HL-60/S4 treated with retinoic acid at 250 ng/mL for 4 days and 3 days (cell line): ENCODE data around the gene CCNI.
"Not testable (repeated sequence)": the region's sequence is repeated elsewhere in the genome, so short reads cannot be mapped to it uniquely, and the experiment has no call there.

ENCODE experiments used
- in situ Hi-C: fragments of 300-500 bp; cut with MboI; formaldehyde crosslinking; loops from 2 replicates; pipeline ENCODE4 v1.7.0; 2022; ENCODE audit warnings: low sequenced_read_pairs

CCNI gene

DNA sequence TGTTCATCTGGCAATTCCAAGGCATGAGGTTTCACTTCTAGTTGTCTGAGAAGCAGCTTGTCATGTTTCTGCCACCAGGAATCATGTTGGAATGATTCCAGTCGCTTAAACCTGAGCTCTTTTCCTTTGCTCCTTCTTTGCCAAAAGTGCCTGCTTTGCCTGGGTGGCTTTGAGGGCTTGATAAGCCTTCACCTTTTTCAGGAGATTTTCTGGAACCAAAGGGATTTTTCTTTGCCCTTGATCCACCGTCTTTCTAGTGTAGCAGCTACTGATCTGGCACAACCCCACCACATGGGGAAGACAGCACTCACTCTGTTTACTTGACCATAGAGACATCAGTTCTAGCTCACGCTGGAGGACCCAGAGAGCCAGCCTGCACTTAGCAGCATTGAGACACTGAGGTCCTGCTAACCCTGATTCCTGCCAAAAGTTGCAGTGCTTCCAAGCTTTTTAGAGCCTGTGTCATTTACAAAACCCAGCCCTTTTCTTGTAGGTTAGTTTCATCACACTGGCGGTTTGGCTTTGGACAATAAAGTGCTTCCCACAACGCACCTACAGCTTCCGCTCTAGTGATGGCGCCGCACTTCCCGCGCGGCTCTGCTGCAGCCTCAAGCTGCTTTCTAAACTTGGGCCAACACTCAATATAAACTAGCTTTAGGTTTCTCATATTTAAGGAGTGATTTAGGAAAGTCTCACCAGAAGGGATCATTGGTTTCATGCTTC is 7.3 kb upstream of the CCNI start:
- in situ Hi-C loops = no loop called here

DNA sequence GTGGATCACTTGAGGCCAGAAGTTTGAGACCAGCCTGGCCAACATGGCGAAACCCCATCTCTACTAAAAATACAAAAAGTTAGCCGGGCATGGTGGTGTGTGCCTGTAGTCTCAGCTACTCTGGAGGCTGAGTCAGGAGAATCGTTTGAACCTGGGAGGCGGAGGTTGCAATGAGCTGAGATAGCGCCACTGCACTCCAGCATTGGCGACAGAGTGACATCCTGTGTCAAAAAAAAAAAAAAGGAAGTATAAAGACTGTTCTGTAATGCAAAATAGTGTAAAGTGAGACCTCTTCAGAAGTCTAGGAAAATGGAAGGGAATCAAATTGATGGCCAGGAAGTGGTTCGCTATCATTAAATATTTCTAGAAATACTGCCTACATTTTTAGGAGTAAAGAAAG is 5.0 kb upstream of the CCNI start:
- in situ Hi-C loops = not testable (repeated sequence)

DNA sequence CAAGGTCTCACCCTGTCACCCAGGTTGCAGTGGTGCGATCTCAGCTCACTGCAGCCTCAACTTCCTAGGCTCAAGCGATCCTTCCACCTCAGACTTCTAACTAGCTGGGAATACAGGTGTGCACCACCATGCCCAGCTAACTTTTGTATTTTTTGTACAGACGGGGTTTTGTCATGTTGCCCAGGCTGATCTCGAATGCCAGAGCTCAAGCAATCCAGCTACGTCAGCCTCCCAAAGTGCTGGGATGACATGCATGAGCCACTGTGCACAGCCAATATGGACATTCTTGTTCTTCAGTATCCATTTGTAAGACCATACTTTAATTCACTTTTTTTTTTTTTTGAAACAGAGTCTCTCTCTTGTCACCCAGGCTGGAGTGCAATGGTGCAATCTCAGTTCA is 3.5 kb upstream of the CCNI start:
- in situ Hi-C loops = no loop called here

DNA sequence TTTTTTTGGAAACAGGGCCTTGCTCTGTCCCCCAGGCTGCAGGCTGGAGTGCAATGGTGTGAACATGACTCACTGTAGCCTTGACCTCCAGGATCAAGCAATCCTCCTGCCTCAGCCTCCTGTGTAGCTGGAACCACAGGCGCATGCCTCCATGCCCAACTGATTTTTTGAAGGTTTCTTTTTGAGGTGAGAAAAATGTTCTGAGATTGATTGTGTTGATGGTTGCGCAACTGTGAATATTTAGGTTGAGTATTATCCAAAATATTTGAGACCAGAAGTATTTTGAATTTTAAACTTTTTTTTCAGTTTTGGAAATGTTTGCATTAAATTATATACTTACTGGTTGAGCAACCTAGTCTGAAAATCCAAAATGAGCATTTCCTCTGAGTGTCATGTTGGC is 2.6 kb upstream of the CCNI start:
- in situ Hi-C loops = no loop called here

DNA sequence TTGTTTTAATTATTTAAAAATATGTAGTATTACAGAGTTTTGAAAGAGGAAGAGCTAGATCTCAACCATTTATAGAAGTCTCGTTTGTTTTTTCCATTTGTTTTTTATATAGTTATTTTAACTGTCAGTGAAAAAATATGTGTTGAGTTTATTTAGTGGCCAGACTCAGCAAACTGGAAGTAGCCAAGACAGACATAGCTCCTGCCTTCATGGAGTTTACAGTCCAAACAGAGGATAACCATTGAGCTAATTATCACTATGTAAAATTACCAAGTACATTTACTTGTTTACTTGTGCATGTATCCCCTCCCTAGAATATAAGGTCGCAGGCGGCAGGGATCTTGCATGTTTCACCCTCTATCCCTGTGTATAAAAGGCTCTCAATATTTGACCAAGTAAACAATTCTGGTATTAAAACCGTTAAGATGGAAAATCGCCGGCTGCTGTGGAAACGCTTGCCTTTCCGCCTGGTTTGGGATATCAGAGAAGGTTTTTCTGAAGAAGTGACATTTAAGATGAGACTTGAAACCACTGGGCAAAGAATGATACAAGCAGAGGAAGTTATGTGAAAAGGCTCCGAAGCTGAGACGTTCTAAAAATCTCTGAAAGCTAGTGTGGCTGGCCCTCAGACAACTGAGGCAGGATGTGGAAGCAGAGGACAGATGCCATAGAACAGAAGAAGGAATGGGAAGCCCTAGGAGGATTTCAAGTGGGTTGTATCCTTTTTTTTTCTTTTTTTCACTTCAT is 1.3 kb upstream of the CCNI start:
- in situ Hi-C loops = no loop called here

DNA sequence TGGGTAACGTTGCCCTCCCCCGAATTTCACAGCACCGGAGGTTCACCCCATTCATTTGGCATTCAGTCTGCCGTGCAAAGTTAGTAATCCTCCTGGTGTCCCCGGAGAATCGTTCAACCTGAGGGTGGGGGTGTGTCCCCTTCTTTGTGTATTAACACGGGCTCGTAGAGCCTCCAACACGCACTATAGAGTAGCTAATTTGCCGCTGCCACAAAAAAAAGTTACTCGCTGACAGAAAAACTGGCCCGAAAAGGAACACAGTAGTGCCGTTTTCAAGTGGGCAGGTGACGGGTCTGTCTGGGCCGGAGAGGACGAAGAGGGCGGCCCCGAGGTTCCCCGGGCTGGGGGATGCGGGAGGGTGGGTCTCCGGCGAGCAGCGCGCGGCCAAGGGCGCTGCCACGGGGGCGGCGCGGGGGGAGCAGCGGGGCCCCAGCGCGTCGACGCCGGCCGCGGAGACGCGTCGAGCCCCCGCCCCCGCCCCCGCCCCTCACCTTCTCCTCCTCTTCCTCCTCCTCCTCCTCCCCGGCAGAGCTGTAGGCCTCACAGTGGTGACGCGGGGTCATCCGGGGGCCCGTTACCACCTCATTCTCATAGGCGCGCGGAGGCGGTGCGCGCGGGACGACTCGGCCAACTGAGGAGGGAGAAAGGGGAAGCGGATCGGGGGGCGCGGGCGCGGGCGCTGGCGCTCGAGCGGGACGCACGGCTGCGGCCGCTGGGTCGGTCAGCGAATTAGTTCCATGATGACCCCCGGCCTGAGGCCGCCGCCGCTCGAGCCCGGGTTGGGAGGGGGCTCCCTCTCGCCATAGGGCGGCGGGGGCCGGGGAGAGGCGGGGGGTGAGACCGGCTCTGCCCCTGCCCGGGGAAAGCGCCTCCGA is 571 bp downstream of the CCNI start:
- in situ Hi-C loops = no loop called here

DNA sequence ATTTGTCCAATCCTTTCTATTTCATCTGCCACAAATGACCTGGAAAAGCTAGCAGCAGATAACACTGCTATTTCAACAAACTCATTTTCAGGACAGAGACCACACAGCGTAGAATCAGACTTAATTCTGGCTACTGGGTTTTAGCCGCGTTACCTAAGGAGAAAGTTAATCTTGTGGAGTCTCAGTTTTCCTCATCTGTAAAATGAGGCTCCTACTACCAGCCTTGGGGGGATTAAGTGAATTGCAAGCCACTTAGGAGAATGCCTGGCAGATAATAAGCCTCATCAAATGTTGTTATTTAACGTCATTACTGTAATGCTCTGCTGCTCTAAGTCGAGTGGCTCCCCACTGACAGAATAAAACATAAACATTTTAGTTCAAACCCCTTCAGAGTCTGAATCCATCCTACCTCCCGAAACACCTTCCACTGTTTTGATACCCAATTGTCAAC is 1.4 kb downstream of the CCNI start:
- in situ Hi-C loops = no loop called here

DNA sequence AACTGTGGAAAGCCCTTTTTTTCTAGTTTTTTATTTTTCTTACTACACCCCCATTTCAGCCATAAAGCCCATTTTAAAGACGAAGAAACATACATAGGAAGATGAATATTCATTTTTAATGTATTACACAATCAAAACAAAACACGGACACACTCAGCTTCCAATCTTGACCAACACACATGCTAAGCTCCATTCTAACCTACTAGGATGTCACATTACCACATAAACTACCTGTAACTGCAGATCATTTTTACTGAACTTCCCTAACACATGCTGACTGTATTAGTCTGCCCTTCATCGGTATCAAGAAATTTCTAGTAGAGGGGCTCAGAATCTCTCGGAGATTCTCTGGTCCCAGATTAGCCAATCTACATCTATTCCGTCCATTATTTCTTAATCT is 1.8 kb downstream of the CCNI start:
- in situ Hi-C loops = no loop called here

DNA sequence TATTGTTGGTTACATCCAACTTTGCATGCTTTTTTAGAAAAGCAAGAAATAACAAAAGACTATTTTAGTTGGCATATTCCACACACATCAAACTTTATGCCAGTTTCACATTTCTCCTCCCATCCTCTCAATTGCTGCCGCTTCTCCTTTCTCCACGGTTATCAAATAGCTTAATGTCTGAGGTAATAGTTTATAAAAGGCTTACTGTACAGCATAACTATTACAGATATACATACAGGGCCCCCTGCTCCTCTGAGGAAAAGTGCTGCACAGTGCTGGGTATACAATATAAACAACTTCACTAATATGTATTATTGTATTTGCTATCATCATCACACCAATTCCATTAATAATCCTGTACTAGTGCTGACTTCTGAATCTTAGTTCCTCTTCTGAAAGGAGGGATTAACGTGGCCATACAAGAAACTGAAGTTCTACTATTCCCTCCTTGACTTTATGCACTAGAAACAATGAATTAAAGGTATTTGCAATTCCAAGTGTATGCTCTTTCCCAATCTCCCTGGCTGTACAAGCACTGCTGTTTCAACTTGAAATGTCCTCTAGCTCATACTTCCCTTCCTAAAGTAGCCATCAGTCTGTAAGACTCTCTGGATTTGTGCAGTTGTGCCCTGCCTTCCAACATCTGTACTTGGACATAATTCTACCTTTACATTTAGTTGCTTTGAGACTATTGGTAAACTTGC is 2.5 kb downstream of the CCNI start:
- in situ Hi-C loops = no loop called here

DNA sequence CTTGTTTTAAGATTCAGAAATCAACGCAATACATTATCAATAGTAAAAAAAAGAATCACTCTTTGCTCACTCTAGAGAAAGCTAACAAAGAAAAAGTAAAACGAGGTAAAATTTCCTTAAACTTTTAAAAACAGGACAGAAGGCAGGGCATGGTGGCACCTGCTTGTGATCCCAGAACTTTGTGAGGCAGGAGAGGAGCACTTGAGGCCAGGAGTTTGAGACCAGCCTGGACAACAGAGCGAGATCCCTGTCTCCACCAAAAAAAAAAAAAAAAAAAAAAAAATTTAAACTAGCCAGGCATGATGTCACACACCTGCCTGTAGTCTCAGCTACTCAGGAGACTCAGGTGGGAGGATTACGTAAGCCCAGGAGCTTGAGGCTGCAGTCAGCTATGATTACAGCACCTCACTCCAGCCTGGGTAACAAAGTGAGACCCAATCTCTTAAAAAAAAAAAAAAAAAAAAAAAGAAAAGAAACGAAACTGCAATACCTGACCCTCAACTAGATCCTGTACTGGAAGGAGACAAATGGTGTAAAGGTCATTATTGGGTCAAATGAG is 3.5 kb downstream of the CCNI start:
- in situ Hi-C loops = no loop called here

DNA sequence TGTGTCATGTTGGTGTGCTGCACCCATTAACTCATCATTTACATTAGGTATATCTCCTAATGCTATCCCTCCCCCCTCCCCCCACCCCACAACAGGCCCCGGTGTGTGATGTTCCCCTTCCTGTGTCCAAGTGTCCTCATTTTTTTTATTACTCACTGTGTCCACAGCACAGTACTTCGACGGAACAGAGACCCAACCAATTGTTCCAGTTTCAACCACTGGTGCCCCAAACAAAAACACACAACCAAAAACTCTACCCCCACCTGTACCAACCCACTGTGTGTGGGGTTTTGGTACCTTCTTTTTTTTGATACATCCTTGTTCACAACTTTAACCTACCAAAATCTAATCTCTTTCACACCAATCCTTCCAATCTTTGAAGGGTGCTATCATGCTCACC is 6.3 kb downstream of the CCNI start:
- in situ Hi-C loops = not testable (repeated sequence)

DNA sequence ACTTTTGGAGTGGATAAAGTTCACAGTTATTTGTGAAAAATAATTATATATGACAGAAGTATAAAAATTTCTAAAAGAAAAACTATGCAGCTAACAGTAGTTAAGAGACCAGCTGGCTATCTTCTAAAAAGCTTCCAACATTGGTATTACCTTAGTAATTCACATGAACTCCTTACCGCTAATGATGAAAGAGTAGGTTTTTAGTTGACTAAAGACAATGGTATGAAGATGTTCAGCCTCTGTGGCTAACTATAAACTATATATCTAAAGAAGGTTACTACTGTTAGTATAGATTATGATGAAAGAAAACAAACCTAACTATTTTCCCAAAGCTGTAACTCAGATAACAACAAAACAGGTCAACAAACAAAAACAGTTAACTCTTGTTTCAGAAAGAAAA is 10.4 kb downstream of the CCNI start:
- in situ Hi-C loops = no loop called here

DNA sequence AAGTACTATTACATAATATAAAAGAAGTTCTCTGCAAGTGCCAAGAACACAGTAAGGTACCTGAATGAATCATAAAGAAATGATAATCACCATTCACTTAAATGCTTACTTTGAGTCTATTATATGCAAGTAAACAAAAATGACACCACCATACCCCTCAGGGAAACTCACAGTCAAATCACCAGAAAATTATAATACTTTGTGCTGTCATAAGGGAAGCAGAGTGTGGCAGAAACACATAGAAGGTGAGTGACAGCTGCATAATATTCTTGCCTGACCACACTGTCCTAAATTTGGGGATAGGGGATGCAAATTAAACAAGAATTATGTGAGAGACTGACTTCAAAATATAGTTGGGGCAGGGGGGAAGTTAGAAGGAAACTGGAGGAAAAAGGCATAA is 12.9 kb downstream of the CCNI start:
- in situ Hi-C loops = no loop called here

DNA sequence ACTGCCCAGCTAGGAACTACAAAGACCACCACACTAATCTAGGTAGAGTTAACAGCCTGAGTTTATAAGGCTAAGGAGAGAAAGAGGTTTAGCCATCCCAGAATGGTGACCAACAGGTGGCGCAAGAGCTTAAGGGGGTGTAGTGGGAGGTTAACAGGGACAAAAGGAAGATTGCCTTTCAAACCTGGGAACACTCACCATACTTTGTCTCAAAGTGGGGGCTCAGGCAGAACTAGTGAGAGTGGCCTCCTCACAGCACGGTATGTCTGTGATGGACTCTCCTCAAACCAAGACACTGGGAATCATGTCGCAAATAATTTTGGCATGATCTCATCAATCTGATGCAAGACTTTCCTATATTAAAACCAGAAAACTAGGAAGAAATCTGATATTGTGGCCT is 23.4 kb downstream of the CCNI start:
- in situ Hi-C loops = no loop called here

DNA sequence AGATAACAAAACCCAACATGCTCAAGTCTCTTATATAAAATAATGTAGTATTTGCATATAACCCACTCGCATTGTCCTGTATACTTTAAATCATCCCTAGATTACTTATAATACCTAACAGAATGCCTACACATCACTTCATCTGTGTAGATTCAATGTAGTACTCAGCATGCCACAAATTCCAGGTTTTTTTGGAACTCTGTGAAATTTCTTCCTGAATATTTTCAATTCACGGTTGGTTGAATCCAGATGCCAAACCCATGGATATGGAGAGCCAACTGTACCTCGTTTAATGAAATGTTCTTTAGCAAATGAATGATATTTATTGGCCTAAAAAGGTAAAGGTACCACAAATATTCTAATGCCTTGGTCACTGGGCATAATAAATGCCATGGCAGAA is 24.8 kb downstream of the CCNI start:
- in situ Hi-C loops = no loop called here

DNA sequence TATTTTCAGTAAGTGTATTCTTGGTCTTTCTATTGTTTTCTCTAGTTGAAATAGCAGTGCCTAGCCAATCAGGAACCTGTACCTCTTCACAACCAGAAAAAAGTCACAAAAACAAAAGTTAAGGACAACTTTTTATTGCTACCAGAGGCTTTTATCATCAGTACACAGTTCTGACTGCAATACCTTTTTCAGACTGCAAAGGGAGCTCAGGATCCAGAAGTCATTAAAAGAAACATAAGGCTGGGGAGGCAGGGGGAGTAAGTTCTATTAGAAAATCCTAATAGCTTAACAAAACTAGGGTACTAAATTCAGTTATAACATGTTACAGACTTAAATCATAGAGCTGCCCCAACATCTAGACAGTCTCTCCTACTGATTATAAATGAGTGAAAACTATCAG is 28.8 kb downstream of the CCNI start:
- in situ Hi-C loops = no loop called here

DNA sequence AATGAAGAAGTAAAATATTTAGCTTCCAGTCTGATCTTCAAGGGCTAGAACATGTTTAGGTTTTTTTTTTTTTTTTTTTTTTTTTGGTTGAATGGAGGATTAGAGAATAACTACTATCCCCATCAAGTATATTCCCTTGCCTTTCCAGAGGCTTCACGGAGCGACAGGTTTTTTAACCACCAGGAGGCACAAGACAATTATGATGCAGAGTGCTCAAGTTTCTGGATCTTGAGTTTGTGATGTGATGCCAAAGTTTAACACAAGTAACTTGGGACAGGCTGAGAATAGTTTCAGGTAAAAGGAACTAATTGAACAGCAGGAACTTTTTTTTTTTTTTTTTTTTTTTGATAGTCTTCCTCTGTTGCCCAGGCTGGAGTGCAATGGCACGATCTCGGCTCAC is 30.3 kb downstream of the CCNI start:
- in situ Hi-C loops = no loop called here

DNA sequence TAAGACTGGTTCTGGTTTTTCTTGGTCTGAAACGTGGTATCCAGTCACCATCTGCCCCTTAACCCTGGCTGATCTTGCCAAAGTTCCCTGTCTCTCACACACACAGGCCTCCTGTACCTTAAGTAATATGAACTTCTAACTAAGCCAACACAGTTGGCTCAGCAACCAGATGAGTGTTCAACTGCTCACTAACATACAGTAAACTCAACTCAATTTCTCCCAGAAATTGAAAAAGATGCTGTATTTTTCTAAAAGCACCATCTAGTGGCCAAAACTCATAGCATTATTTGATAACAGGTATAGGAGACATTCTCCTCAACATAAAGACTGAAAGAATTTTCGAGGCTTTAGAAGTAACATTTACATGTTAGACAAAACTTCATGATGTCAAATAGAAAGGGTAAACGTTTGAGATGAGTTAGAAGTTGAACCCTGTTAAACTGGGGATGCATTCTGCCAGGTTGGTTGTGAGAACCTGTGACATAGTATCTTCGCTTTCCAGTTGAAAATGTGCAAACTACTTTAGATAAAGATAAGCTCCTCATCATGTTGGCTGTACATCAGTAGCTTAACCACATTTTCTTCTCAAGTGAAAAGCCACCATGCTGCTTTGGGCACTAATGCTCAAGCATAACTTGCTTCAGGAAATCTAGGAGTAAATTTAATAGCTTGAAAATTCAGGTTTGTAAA is 31.2 kb downstream of the CCNI start:
- in situ Hi-C loops = no loop called here

DNA sequence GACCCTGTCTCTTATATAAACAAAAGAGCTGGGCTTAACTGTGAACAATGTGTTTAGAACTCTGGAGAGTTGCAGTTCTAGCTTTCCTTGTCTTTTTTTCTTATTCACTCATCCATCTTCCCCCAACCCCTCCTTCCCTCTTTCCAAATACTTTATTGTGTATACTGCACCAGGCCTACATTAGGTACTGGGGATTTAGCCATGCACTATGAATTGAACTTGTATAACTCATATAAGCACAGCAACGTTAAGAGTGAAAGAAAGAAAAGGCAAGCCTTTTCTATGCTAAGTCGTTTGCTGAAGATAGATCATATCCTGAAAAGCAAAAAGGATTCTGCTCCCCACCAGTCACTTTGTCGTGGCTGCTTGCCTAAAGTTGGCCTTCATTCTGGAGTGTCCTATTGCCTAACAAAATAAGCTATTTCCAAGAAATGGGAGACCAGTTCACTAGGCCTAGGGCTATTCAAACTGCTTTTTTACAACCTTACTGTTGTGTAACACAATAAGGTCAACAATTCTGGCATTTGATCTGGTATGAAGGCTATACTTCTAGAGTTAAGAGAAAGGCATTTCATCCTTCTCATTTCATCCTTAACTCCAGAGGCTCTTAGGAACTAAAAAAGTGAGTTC is 32.2 kb downstream of the CCNI start:
- in situ Hi-C loops = no loop called here
